GM12872 (cell line): ENCODE data around the gene MYOZ1.

Experiments used
- TF ChIP-seq, protein P1 (sequence below): IDR thresholded peaks from 3 replicates; pipeline ENCODE4 v1.5.1; 2011; ENCODE audit warnings: low read depth, mild to moderate bottlenecking, low read length, moderate library complexity; ENCODE audit not compliant: insufficient read depth

MYOZ1 gene

DNA sequence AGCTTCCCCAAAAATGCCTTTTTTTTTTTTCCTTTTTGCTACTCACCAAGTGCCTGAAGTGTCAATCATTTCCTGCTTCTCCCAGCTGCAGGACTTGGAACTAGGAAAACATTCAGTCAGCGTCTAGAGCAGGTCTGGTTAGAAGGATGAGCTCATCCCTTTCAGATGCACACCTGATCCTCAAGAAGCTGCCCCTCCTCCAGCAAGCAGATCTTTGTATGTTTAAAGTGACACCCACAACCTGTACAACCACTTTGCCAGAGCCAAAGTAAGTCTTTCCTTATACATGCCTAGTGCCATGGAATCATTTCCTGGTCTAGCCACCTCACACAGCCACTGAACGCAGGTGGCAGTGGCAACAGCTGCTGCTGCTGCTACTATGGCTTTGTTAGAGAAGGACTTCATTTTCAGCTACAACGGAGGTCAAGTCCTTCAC, 39.8 kb downstream of the MYOZ1 start:
- TF ChIP-seq, protein P1, sequence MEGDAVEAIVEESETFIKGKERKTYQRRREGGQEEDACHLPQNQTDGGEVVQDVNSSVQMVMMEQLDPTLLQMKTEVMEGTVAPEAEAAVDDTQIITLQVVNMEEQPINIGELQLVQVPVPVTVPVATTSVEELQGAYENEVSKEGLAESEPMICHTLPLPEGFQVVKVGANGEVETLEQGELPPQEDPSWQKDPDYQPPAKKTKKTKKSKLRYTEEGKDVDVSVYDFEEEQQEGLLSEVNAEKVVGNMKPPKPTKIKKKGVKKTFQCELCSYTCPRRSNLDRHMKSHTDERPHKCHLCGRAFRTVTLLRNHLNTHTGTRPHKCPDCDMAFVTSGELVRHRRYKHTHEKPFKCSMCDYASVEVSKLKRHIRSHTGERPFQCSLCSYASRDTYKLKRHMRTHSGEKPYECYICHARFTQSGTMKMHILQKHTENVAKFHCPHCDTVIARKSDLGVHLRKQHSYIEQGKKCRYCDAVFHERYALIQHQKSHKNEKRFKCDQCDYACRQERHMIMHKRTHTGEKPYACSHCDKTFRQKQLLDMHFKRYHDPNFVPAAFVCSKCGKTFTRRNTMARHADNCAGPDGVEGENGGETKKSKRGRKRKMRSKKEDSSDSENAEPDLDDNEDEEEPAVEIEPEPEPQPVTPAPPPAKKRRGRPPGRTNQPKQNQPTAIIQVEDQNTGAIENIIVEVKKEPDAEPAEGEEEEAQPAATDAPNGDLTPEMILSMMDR = no peak

DNA sequence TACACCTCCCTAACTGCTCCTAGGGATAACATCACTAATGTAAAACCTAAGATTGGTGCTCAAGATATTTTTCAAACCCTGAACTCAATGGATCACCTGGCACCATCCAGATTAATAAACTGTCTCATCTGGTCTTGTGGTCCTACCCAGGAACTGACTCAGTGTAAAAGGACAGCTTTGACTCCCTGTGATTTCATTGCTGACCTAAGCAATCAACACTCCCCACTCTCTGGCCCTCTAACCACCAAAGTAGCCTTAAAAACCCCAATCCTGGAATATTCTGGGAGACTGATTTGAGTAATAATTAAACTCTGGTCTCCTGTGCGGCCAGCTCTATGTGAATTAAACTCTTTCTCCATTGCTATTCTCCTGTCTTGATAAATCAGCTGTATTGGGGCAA, 43.9 kb downstream of the MYOZ1 start:
- TF ChIP-seq, protein P1 = no peak

DNA sequence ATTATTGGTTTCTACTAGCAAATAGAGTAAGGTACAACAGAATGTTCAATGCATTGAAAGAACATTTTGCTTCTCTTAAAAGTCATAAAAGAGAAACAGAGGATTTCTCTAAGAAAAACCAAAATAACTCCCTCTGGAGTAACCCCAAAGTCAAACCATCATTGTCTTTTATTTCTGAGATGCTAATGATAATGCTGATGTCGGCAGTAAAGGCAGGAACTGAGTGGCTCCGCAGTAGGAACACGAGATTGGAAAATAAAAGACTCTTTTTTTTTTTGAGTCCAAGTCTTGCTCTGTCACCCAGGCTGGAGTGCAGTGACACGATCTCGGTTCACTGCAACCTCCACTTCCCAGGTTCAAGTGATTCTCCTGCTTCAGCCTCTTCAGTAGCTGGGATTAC, 47.5 kb downstream of the MYOZ1 start:
- TF ChIP-seq, protein P1 = no peak

DNA sequence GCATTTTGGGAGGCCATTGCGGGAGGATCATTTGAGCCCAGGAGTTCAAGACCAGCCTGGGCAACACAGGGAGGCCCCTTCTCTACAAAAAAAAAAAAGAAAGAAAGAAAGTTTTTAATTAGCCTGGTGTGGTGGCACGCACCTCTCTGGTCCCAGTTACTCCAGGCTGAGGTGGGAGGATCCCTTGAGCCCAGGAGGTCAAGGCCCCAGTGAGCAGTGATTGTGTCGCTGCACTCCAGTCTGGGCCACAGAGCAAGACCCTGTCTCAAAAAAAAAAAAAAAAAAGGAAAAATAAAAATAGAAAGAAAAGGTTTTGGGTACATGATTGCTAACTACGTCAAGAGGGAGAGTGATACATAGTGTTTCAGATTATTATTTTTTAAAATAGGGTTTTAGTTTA, 48.2 kb downstream of the MYOZ1 start:
- TF ChIP-seq, protein P1 = no peak

DNA sequence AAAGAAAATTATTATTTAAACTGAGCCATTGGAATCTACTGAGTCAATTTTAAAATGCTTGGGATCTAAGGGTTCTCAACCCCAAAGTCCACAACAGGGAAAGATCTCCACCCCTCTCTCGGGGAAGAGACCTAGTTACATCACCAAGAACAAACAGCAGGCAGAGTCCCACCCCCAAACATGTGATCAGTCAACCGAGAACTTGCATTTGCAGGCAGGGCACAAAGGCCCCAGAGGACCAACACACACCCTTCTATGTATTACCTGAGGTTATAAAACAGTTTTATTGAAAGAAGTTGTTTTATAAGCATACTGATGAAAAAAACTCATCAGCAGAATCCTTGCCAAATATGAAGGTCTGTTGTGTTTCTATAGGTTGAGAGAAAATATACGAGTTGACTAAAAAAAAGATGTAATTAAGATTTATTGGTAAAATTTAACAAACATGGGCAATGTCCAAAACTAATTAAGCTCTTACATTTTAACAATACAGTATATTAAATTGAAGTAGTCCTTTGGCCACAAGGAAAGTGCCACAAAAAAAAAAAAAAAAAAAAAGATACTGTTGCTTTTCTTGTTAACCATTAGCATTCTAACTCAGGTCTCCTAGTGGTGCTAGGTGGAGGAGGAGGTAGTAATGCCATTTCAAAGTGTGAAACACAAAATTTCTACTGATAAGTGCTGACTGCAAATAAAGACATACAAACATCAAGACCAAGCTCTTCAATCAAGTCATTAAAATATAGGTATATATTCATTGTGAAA, 49.2 kb downstream of the MYOZ1 start:
- TF ChIP-seq, protein P1 = no peak

DNA sequence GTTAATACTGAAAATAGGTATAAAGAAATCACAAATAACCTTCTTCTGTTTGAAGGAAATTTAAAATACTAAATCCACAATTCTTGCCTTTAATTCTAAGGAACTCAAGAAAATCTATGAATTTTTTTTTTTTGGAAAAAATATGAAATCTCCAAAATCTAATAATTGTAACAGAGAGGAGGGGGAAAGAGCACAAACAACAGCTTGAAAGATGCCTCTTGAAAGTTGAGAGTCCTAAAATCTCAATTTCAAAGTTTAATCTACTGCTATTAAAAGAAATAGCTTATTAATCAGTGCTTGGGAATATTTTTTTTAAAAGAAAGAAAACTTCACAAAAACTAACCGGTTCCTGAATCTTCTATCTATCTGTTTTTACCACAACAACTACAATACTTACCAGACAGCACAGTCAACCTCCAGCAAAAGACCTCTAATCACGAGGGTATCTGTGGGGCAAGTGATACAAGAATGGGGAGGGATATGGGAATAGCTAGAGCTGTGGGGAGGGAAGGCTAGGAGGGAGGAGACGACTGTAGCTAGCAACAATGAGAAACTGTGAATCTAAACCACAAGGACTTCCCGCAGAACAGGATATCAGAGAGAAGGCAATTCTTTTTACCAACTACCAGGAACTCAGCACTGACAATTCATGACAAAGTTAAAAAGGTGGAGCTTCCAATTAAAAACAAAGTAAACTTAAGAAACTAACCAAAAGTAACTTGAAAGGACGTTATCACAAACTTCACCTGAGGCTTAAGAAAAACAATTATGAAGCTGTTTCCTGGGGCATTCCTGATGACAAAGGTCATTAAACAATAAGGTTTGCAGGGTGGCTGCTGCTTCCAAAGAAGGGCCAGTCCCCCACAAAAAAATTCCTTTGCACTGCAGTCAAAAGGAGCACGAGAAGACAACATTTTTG, 50.1 kb downstream of the MYOZ1 start, which contains the start of gene USP54:
Gene USP54 (minus strand): TSS at position 462 of the 919 bp plus-strand sequence. CDS start 15,684 bp downstream, outside the sequence.
- TF ChIP-seq, protein P1 = no peak

DNA sequence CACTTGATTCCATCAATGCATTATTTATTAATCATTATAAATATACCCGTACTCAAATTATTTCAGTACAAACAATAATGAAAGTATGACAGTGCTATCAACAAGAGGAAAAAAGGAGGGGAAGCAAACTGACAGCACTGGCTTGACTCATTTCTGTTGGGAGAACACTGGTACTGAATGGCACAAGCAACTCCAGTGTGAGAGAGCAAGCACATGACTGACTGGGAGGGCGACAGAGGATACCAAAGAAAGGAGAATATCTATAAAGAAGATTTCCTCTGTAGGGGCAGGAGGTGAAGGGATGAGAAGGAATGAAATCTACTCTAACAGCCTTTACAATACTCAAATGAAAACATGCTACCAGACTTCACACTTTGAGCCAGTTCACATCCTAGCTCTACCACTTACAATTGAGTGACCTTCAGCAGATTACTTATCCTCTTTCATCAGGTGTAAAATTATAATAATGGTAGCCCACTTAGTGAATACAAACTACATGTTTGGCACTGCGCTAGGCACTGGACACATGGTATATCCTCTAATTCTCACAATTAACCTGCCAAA, 51.6 kb downstream of the MYOZ1 start:
- TF ChIP-seq, protein P1 = no peak
